Progenitor cell of endocrine pancreas (in vitro differentiated cells): Measurements from ENCODE around the gene BNIP3. TPM values are rescaled to one million over a fixed set of nuclear protein-coding genes. Genes with fewer than 3 reads are reported as not detected.
"Not testable (repeated sequence)": the region's sequence is repeated elsewhere in the genome, so short reads cannot be mapped to it uniquely, and the experiment has no call there.

Source experiments
- DNase-seq: peaks from one replicate; pipeline ENCODE4 v3.0.0; 2021; ENCODE audit warnings: low spot score; ENCODE audit not compliant: unreplicated experiment
- H3K27ac Mint-ChIP-seq: 2 replicates; pipeline ENCODE4 v1.8.0; 2021; ENCODE audit warnings: mild to moderate bottlenecking, moderate library complexity, mixed read lengths
- H3K27me3 Mint-ChIP-seq: 2 replicates; pipeline ENCODE4 v1.8.0; 2021; ENCODE audit warnings: mixed read lengths
- H3K36me3 Mint-ChIP-seq: 2 replicates; pipeline ENCODE4 v1.8.0; 2022; ENCODE audit warnings: mixed read lengths; ENCODE audit not compliant: insufficient read depth
- H3K4me1 Mint-ChIP-seq: 2 replicates; pipeline ENCODE4 v1.8.0; 2021; ENCODE audit warnings: low read depth, mixed read lengths
- H3K4me3 Mint-ChIP-seq: 2 replicates; pipeline ENCODE4 v1.8.0; 2021; ENCODE audit warnings: low read depth, mild to moderate bottlenecking, moderate library complexity, mixed read lengths
- H3K9me3 Mint-ChIP-seq: 2 replicates; pipeline ENCODE4 v1.8.0; 2021; ENCODE audit warnings: low read depth, mixed read lengths
- CTCF ChIP-seq: fragments of 200-600 bp; sonication (generic); IDR thresholded peaks from one replicate; pipeline ENCODE4 v1.5.0; 2021; ENCODE audit warnings: antibody characterized with exemption, mild to moderate bottlenecking; ENCODE audit not compliant: unreplicated experiment
- total RNA-seq: library from RNA; stranded (reverse); gene quantifications from 2 replicates; pipeline ENCODE4 v1.2.1, GENCODE V29; 2021

The BNIP3 gene
- total RNA-seq, 1 donor from 2014 or later, result 32.4 TPM

DNA sequence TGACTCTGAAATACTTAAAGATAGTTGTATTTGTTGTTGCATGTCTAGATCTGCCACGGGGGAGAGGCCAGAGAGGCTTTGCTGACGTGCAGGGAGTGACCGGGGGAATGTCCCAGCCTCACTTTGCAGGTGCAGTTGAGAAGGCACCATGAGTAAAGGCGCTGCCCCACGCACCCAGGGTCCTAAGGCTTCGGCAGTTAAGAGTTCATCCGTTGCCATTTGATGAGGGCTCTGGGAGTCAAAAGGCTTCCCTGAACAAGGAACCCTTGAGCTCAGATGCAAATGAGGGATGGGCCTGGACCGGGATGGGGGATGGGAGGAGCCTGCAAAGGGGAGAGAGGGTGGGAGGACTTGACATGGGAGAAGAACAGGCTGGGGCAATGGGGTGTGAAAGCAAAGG is 60.5 kb downstream of the BNIP3 start:
- no peaks in the 10 kb centered on the region for H3K4me1 Mint-ChIP-seq
- DNase-seq, result no peak
- peaks cover 6% of the 10 kb centered on the region for H3K9me3 Mint-ChIP-seq
- no peaks in the 10 kb centered on the region for H3K27me3 Mint-ChIP-seq
- H3K4me3 Mint-ChIP-seq, result no peak overlapping the region
- H3K36me3 Mint-ChIP-seq, result peaks cover 11% of the 10 kb centered on the region
- no peak for TF ChIP-seq CTCF
- peak overlapping the region; percentile 1 for H3K27ac Mint-ChIP-seq

DNA sequence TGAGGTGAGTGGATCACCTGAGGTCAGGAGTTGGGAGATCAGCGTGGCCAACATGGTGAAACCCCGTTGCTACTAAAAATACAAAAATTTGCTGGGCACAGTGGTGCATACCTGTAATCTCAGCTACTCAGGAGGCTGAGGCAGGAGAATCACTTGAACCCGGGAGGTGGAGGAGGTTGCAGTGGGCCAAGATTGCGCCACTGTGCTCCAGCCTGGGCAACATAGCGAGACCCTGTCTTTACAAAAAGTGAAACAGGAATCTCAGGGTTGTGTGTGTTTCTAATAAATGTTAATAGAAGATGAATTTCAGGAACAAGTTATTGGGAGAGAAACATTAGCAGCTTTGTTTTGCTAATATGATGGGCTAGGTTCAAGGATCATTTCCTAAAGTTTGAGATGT is 61.0 kb downstream of the BNIP3 start:
- Mint-ChIP-seq H3K27me3 (no peaks in the 10 kb centered on the region), H3K36me3 (peaks cover 11% of the 10 kb centered on the region), H3K4me3 (no peak overlapping the region), H3K27ac (no peak overlapping the region), H3K9me3 (peaks cover 6% of the 10 kb centered on the region), H3K4me1 (peaks cover under 1% of the 10 kb centered on the region)
- no peak for TF ChIP-seq CTCF
- no peak for DNase-seq

- no peak overlapping the region for H3K27ac Mint-ChIP-seq
- H3K9me3 Mint-ChIP-seq, result peaks cover 4% of the 10 kb centered on the region
- peaks cover 4% of the 10 kb centered on the region for H3K4me1 Mint-ChIP-seq
- no peak for TF ChIP-seq CTCF
- no peaks in the 10 kb centered on the region for H3K27me3 Mint-ChIP-seq
- peaks cover 9% of the 10 kb centered on the region for H3K36me3 Mint-ChIP-seq
- no peak for DNase-seq
- H3K4me3 Mint-ChIP-seq, result no peak overlapping the region
These were observed 61.6 kb downstream of the BNIP3 start for GRCh38 chr10:131920151-131920550.

GRCh38 chr10:131919461-131919860 is 62.3 kb downstream of the BNIP3 start:
- H3K4me1 Mint-ChIP-seq, DNase-seq, H3K4me3 Mint-ChIP-seq, H3K9me3 Mint-ChIP-seq, H3K27me3 Mint-ChIP-seq, H3K27ac Mint-ChIP-seq, H3K36me3 Mint-ChIP-seq: not testable (repeated sequence)

Other genes starting within 250 kb of the BNIP3 start
- gene PPP2R2D, start 80.9 kb downstream of the BNIP3 start, total RNA-seq, result 41.1 and 43.6 TPM in 2 replicates
- 0.17 and 0.27 TPM in 2 replicates for gene JAKMIP3, start 84.0 kb upstream of the BNIP3 start, total RNA-seq
- 54.6 and 55.9 TPM in 2 replicates for gene DPYSL4, start 205.0 kb upstream of the BNIP3 start, total RNA-seq